A549 treated with Mapracorat at 1 μM for 4 hours (cell line): ENCODE measurements around the gene FBXW4. TPM values are rescaled to one million over a fixed set of nuclear protein-coding genes. Genes with fewer than 3 reads are reported as not detected.

ENCODE experiments used
- total RNA-seq: library from RNA; stranded (reverse); fragments of 200-300 nt; extraction: Qiagen RNA extraction; gene quantifications from 5 replicates; pipeline ENCODE4 v1.2.3, GENCODE V29; 2022

The FBXW4 gene
- total RNA-seq: 17.1 to 25.0 TPM (median 20.9 TPM) in 5 replicates

DNA sequence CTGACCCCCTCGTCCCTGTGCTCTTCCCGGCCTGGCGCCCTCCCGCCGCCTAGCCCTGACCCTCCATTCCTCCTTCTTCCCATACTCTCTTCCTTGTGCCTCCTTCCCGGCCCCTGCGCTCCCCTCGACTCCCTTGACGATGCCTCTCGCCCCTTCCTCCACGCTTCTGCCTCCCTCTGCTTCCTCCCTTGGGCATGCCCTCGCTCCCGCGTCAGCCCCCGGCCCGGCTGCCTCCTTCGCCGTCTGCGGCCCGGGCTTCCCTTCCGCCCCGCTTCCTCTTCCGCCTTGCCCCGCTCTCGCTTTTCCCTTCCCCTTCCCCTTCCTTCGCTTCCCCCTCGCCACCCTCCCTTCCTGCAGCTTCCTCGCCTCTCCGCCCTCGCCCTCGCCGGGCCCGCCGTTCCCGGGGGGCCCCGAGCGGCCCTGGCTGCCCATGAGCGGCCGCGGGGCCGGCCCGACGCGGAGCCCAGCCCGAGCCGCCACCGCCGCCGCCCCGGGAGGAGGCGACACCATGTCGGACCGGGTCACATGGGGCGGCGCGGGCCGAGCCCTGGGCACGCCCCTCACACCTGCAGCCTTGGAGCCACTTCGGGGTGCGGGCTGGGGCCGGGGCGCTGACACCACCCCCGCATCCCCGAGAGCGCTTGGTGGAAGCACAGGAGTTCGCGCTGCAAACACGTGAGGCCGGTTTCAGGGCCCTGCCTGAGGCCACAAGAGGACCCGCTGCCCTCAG is at the start of gene FBXW4:
Gene FBXW4 (minus strand): TSS at position 497 of the 730 bp plus-strand sequence. CDS start 65 bp downstream, at position 432.

DNA sequence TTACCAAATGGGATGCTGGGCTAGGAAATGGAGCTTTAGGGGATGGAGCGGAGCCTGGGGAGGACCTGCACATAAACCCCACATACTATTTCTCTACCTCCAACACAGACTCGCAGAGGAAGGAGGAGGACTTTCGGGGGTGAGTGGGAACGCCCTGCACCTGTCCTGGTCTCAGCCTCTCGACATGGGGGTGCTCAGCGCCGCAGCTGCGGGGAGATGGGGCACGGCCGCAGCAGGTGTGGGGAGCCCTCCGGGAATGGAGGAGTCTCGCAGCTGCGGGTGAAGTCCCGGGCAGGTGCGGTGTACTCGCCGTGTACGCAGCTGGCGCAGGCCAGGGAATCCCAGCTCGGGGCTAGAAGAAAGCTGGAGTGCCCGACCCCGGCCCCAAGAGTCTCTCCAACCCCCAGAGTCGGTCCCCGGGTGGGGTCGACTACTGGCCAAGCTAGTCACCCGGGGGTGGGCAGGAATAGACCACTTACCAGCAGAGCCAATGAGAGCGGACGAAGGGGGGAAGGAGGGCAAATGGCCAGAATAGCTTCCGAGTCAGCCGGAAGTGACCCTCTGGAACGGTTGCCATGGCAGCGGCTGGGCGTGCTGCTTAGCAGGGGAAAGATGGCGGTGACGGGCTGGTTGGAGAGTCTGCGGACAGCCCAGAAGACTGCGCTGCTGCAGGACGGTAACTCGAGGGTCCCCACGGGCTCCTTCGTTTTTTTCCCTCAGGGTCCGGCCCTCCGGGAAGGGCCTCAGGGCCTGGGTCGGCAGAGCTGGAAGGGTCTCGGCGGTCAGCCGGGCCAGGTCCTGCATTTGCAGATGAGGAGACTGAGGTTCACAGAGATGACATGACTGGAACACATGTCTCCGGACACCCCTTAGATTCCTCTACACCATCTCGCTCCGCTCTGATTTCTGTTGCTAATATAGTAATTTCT is 107.0 kb downstream of the FBXW4 start, which contains the start of the genes DPCD and POLL:
Gene DPCD (plus strand): TSS at position 597 of the 929 bp plus-strand sequence. CDS start 16 bp downstream, at position 613.
Gene POLL (minus strand): TSS at position 533 of the 929 bp plus-strand sequence. CDS start 897 bp downstream, outside the sequence.

Other genes starting within 250 kb of the FBXW4 start
- 12.8 to 19.0 TPM (median 16.0 TPM) in 5 replicates for gene POLL, start 106.9 kb downstream of the FBXW4 start, total RNA-seq
- 30.7 to 40.4 TPM (median 32.9 TPM) in 5 replicates for gene DPCD, start 106.8 kb downstream of the FBXW4 start, total RNA-seq
- 0.17 TPM in 1 of 5 replicates, not detected in the others for gene FGF8, start 80.9 kb upstream of the FBXW4 start, total RNA-seq
- gene NPM3, start 88.3 kb upstream of the FBXW4 start, total RNA-seq: 103 to 127 TPM (median 117 TPM) in 5 replicates
- 64.7 to 80.1 TPM (median 70.9 TPM) in 5 replicates for gene OGA, start 123.3 kb upstream of the FBXW4 start, total RNA-seq
- 0.32 to 1.5 TPM (median 0.63 TPM) in 5 replicates for gene KCNIP2, start 148.6 kb upstream of the FBXW4 start, total RNA-seq